HCT116 (cell line): ENCODE results near the gene PPY.

Source experiments
- CEBPB ChIP-seq: IDR thresholded peaks from 2 replicates; pipeline ENCODE4 v1.6.1; 2012; ENCODE audit warnings: low read depth
- FOSL1 ChIP-seq: IDR thresholded peaks from 2 replicates; pipeline ENCODE4 v1.6.1; 2012; ENCODE audit warnings: low read depth
- POLR2AphosphoS5 ChIP-seq: IDR thresholded peaks from 2 replicates; pipeline ENCODE4 v1.6.1; 2011; ENCODE audit warnings: mild to moderate bottlenecking, low read depth, low read length, moderate library complexity
- YY1 ChIP-seq: IDR thresholded peaks from 2 replicates; pipeline ENCODE4 v1.6.1; 2011; ENCODE audit warnings: low read length, low read depth, moderate library complexity, mild to moderate bottlenecking; ENCODE audit not compliant: insufficient replicate concordance; ENCODE audit errors: extremely low read depth
- TF ChIP-seq, protein P1 (sequence below), 3 experiments: fragments of 200-600 bp in 1 of 3; sonication (generic) in 1 of 3; IDR thresholded peaks in 2 of 3; conservative IDR thresholded peaks in 1 of 3; 2 replicates each; pipeline ENCODE4 v1.5.1; 2012 to 2017; ENCODE audit warnings: low read depth in 2 of 3, low read length in 2 of 3, antibody characterized with exemption in 1 of 3, borderline replicate concordance in 1 of 3, control low read depth in 1 of 3, mild to moderate bottlenecking in 1 of 3, mixed read lengths in 1 of 3, mixed run types in 1 of 3, moderate library complexity in 1 of 3; ENCODE audit not compliant: insufficient read depth in 1 of 3

GRCh38 chr17:43946781-43947180, 4.5 kb upstream of the PPY start:
- TF ChIP-seq POLR2AphosphoS5 (no peak), YY1 (no peak), CEBPB (no peak), FOSL1 (no peak)
- TF ChIP-seq, protein P1, sequence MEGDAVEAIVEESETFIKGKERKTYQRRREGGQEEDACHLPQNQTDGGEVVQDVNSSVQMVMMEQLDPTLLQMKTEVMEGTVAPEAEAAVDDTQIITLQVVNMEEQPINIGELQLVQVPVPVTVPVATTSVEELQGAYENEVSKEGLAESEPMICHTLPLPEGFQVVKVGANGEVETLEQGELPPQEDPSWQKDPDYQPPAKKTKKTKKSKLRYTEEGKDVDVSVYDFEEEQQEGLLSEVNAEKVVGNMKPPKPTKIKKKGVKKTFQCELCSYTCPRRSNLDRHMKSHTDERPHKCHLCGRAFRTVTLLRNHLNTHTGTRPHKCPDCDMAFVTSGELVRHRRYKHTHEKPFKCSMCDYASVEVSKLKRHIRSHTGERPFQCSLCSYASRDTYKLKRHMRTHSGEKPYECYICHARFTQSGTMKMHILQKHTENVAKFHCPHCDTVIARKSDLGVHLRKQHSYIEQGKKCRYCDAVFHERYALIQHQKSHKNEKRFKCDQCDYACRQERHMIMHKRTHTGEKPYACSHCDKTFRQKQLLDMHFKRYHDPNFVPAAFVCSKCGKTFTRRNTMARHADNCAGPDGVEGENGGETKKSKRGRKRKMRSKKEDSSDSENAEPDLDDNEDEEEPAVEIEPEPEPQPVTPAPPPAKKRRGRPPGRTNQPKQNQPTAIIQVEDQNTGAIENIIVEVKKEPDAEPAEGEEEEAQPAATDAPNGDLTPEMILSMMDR (IDR thresholded peaks at IDR 0.05 in 2 of 3, conservative IDR thresholded peaks at IDR 0.05 in 1 of 3; ENCODE audit: borderline replicate concordance in 1 of 3, insufficient read depth in 1 of 3, low read depth in 2 of 3, low read length in 2 of 3), result no peak
